ENCODE results near the gene RTN4IP1. TPM values are rescaled to one million over a fixed set of nuclear protein-coding genes. Genes with fewer than 3 reads are reported as not detected.

Gene RTN4IP1
- polyA plus RNA-seq, 1 donor from 2014 or later = 8.5 TPM

DNA sequence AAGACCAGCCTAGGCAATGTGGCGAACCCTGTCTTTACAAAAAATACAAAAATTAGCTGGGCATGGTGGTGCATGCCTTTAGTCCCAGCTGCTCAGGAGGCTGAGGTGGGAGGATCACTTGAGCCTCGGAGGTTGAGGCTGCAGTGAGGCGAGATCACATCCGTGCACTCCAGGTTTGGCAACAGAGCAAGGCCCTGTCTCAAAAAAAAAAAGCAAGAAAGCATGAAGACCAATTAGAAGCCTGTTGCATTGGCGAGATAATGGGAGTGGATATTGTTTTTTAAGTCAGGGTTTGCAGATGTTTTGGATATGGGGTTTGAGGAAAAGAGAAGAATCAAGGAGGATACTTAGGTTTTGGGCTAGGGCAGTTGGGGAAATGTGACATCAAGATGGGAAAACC, 5.3 kb upstream of the RTN4IP1 start:
- Histone ChIP-seq H3K27me3 (ENCODE audit: insufficient read depth, low read depth, low read length) (no peaks in the 10 kb centered on the region), H3K36me3 (ENCODE audit: insufficient read depth, low read length) (no peaks in the 10 kb centered on the region), H3K9me3 (ENCODE audit: low read length) (no peaks in the 10 kb centered on the region), H3K4me2 (ENCODE audit: low read length) (no peak overlapping the region), H3K79me2 (replicated peaks; ENCODE audit: insufficient read depth, low read length) (peaks cover 31% of the 10 kb centered on the region), H2AFZ (ENCODE audit: low read depth, low read length) (no peak overlapping the region), H4K20me1 (ENCODE audit: insufficient read depth) (no peaks in the 10 kb centered on the region), H3F3A (ENCODE audit: insufficient read depth, low read length, poor library complexity, severe bottlenecking) (no peaks in the 10 kb centered on the region), H3K9me2 (ENCODE audit: insufficient read depth, low read length) (no peaks in the 10 kb centered on the region), H3K27ac (ENCODE audit: low read length) (no peak overlapping the region), H3K9ac (ENCODE audit: low read length) (no peak overlapping the region), H3K4me3 (ENCODE audit: low read length) (no peak overlapping the region)
- no peak for TF ChIP-seq EP300 (conservative IDR thresholded peaks at IDR 0.05; ENCODE audit: poor library complexity, severe bottlenecking)
- TF ChIP-seq EZH2 (IDR thresholded peaks at IDR 0.05; ENCODE audit: borderline replicate concordance, insufficient read depth, low read length, poor library complexity, severe bottlenecking) = no peak
- no peak for TF ChIP-seq TAF1 (IDR thresholded peaks at IDR 0.05; ENCODE audit: low read depth)
- TF ChIP-seq POLR2AphosphoS5 (IDR thresholded peaks at IDR 0.05) = no peak
- TF ChIP-seq, protein P1, sequence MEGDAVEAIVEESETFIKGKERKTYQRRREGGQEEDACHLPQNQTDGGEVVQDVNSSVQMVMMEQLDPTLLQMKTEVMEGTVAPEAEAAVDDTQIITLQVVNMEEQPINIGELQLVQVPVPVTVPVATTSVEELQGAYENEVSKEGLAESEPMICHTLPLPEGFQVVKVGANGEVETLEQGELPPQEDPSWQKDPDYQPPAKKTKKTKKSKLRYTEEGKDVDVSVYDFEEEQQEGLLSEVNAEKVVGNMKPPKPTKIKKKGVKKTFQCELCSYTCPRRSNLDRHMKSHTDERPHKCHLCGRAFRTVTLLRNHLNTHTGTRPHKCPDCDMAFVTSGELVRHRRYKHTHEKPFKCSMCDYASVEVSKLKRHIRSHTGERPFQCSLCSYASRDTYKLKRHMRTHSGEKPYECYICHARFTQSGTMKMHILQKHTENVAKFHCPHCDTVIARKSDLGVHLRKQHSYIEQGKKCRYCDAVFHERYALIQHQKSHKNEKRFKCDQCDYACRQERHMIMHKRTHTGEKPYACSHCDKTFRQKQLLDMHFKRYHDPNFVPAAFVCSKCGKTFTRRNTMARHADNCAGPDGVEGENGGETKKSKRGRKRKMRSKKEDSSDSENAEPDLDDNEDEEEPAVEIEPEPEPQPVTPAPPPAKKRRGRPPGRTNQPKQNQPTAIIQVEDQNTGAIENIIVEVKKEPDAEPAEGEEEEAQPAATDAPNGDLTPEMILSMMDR (IDR thresholded peaks at IDR 0.05; ENCODE audit: poor library complexity, severe bottlenecking) = no peak
- no peak for TF ChIP-seq RAD21 (conservative IDR thresholded peaks at IDR 0.05)
- TF ChIP-seq, protein P2, sequence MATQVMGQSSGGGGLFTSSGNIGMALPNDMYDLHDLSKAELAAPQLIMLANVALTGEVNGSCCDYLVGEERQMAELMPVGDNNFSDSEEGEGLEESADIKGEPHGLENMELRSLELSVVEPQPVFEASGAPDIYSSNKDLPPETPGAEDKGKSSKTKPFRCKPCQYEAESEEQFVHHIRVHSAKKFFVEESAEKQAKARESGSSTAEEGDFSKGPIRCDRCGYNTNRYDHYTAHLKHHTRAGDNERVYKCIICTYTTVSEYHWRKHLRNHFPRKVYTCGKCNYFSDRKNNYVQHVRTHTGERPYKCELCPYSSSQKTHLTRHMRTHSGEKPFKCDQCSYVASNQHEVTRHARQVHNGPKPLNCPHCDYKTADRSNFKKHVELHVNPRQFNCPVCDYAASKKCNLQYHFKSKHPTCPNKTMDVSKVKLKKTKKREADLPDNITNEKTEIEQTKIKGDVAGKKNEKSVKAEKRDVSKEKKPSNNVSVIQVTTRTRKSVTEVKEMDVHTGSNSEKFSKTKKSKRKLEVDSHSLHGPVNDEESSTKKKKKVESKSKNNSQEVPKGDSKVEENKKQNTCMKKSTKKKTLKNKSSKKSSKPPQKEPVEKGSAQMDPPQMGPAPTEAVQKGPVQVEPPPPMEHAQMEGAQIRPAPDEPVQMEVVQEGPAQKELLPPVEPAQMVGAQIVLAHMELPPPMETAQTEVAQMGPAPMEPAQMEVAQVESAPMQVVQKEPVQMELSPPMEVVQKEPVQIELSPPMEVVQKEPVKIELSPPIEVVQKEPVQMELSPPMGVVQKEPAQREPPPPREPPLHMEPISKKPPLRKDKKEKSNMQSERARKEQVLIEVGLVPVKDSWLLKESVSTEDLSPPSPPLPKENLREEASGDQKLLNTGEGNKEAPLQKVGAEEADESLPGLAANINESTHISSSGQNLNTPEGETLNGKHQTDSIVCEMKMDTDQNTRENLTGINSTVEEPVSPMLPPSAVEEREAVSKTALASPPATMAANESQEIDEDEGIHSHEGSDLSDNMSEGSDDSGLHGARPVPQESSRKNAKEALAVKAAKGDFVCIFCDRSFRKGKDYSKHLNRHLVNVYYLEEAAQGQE (IDR thresholded peaks at IDR 0.05; ENCODE audit: borderline replicate concordance) = no peak
- no peak for TF ChIP-seq MXI1 (conservative IDR thresholded peaks at IDR 0.05; ENCODE audit: poor library complexity, severe bottlenecking)
- no peak for TF ChIP-seq SMC3 (conservative IDR thresholded peaks at IDR 0.05; ENCODE audit: poor library complexity)

DNA sequence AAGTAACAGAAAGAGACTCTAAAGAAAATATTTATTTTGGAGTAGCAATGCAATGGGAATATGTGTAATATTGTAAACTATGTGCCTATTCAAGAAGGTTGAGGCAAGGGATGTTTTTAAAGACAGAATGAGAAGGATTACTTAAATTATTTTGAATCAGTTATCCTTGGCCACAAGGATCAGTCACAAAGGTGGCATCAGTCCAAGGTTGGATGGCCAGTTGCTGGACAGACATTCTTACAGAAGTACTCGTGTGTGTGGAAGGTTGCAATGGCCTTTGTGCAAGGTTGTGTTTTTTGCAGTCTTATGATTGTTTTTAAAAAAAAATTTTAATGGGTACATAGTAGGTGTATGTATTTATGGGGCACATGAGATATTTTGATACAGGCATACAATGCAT, 2.0 kb upstream of the RTN4IP1 start:
- Histone ChIP-seq H3K27me3 (ENCODE audit: insufficient read depth, low read depth, low read length) (no peaks in the 10 kb centered on the region), H3K4me3 (ENCODE audit: low read length) (no peak overlapping the region), H3F3A (ENCODE audit: insufficient read depth, low read length, poor library complexity, severe bottlenecking) (no peaks in the 10 kb centered on the region), H3K27ac (ENCODE audit: low read length) (no peak overlapping the region), H3K9me3 (ENCODE audit: low read length) (no peaks in the 10 kb centered on the region), H3K9me2 (ENCODE audit: insufficient read depth, low read length) (no peaks in the 10 kb centered on the region), H3K36me3 (ENCODE audit: insufficient read depth, low read length) (no peaks in the 10 kb centered on the region), H4K20me1 (ENCODE audit: insufficient read depth) (no peaks in the 10 kb centered on the region), H3K9ac (ENCODE audit: low read length) (no peak overlapping the region), H2AFZ (ENCODE audit: low read depth, low read length) (no peak overlapping the region), H3K79me2 (replicated peaks; ENCODE audit: insufficient read depth, low read length) (peaks cover 31% of the 10 kb centered on the region), H3K4me2 (ENCODE audit: low read length) (no peak overlapping the region)
- TF ChIP-seq TAF1 (IDR thresholded peaks at IDR 0.05; ENCODE audit: low read depth) = no peak

DNA sequence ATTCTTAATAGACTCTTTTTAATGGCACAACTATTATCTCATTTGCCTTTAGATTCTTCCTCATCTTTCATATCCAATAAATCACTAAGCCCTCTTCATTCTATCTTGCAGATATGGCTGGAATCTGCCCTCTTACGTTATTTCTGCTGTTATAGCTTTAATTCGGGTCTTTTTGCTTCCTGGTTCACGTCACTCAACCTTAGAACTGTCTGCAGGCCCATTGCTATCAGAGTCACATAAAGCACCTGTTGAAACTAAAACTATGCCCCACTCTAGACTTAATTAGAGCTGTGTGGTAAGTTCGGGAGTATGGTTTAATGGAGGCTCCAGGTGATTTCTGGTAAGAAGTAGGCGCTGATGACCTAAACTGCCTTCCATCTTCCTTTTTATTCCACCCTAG, 1.1 kb upstream of the RTN4IP1 start:
- H3K27ac ChIP-seq (ENCODE audit: low read length) = no peak overlapping the region
- no peaks in the 10 kb centered on the region for H3F3A ChIP-seq (ENCODE audit: insufficient read depth, low read length, poor library complexity, severe bottlenecking)

More for the DNA sequence above, 1.1 kb upstream of the RTN4IP1 start:
- peak overlapping the region; percentile 87 for H3K4me3 ChIP-seq (ENCODE audit: low read length)
- no peaks in the 10 kb centered on the region for H3K36me3 ChIP-seq (ENCODE audit: insufficient read depth, low read length)
- H3K79me2 ChIP-seq (replicated peaks; ENCODE audit: insufficient read depth, low read length) = peaks cover 31% of the 10 kb centered on the region
- H2AFZ ChIP-seq (ENCODE audit: low read depth, low read length) = peak overlapping the region; percentile 91
- peak overlapping the region; percentile 80 for H3K9ac ChIP-seq (ENCODE audit: low read length)
- no peaks in the 10 kb centered on the region for H3K27me3 ChIP-seq (ENCODE audit: insufficient read depth, low read depth, low read length)
- H4K20me1 ChIP-seq (ENCODE audit: insufficient read depth) = no peaks in the 10 kb centered on the region
- H3K4me2 ChIP-seq (ENCODE audit: low read length) = peak overlapping the region; percentile 62
- H3K9me3 ChIP-seq (ENCODE audit: low read length) = no peaks in the 10 kb centered on the region
- TF ChIP-seq POLR2AphosphoS5 (IDR thresholded peaks at IDR 0.05) (no peak), MXI1 (conservative IDR thresholded peaks at IDR 0.05; ENCODE audit: poor library complexity, severe bottlenecking) (no peak), EP300 (conservative IDR thresholded peaks at IDR 0.05; ENCODE audit: poor library complexity, severe bottlenecking) (no peak), SMC3 (conservative IDR thresholded peaks at IDR 0.05; ENCODE audit: poor library complexity) (no peak), TAF1 (IDR thresholded peaks at IDR 0.05; ENCODE audit: low read depth) (no peak), EZH2 (IDR thresholded peaks at IDR 0.05; ENCODE audit: borderline replicate concordance, insufficient read depth, low read length, poor library complexity, severe bottlenecking) (no peak), RAD21 (conservative IDR thresholded peaks at IDR 0.05) (no peak)
- TF ChIP-seq, protein P1 (IDR thresholded peaks at IDR 0.05; ENCODE audit: poor library complexity, severe bottlenecking) = no peak
- TF ChIP-seq, protein P2 (IDR thresholded peaks at IDR 0.05; ENCODE audit: borderline replicate concordance) = no peak
- no peaks in the 10 kb centered on the region for H3K9me2 ChIP-seq (ENCODE audit: insufficient read depth, low read length)
